HG02588 (cell line): ENCODE data around the gene ANKRD52.

ENCODE experiments used
- ATAC-seq: cut with Tn5 transposase; IDR thresholded peaks from one replicate; pipeline ENCODE4 v1.9.1; 2021; ENCODE audit warnings: mild to moderate bottlenecking, moderate library complexity; ENCODE audit not compliant: unreplicated experiment

ANKRD52 gene

DNA sequence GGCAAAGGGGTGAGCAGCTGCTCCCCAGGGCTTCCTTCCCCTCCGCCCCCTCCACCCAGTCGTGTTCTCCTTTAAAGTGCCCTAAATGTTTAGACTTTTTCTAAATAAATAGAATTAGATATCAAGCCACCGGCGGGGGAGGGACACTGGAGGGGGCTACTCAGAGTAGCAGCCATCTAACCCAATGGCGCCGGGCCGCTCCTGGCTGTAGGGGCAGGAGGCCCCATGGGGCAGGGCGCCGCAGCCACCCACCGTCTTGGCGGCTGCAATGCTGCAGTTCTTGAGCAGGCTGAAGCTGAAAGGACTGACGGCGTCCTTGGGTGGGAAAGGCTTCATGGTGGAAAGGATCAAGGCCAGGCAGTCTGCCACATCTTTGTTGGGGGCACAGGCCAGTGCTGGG, 15.2 kb downstream of the ANKRD52 start:
- no peak for ATAC-seq

GRCh38 chr12:56241424-56242303, 16.5 kb downstream of the ANKRD52 start:
- ATAC-seq = no peak

- no peak for ATAC-seq
These were observed 20.6 kb downstream of the ANKRD52 start for GRCh38 chr12:56237552-56237951.

DNA sequence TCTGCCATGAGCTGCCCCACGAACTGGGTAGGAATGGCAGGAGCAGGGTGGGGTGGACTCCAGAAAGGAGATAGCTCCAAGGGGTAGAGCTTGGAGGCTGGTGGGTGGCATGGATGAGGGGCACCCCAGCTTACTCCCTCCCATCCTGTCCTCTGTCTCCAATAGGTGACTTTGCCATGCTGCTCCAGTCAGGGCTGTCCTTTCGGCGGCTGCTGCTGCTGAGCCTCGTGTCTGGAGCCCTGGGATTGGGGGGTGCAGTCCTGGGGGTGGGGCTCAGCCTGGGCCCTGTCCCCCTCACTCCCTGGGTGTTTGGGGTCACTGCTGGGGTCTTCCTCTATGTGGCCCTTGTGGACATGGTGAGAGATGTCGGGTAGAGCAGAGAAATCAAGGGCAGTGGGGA, 21.2 kb downstream of the ANKRD52 start:
- no peak for ATAC-seq

GRCh38 chr12:56236091-56236490, 22.1 kb downstream of the ANKRD52 start:
- no peak for ATAC-seq

DNA sequence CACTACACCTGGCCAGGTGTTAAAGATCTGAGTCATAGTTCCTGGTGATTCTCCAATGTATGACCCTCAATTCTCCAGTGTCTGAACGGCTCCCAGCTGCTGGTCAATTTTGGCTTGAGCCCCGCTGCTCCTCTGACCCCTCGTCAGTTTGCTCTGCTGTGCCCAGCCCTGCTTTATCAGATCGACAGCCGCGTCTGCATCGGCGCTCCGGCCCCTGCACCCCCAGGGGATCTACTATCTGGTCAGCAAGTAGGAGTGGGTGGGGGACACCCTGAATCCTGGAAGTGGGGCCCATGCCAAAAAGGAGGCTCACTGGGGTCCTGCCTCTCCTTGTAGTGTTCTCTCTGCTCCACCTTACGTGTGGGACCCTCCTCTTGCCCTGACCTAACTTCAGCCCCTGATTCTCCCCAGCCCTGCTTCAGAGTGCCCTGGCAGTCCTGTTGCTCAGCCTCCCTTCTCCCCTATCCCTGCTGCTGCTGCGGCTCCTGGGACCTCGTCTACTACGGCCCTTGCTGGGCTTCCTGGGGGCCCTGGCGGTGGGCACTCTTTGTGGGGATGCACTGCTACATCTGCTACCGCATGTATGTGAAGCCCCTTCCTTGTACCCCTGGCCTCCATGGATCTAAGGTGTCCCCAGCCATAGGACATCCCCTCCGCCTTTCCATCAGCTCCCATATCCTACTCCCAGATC, 23.3 kb downstream of the ANKRD52 start:
- no peak for ATAC-seq

GRCh38 chr12:56231184-56231582, 27.0 kb downstream of the ANKRD52 start:
- ATAC-seq = no peak

- ATAC-seq = no peak
These were observed 27.6 kb downstream of the ANKRD52 start for GRCh38 chr12:56230432-56231183.

DNA sequence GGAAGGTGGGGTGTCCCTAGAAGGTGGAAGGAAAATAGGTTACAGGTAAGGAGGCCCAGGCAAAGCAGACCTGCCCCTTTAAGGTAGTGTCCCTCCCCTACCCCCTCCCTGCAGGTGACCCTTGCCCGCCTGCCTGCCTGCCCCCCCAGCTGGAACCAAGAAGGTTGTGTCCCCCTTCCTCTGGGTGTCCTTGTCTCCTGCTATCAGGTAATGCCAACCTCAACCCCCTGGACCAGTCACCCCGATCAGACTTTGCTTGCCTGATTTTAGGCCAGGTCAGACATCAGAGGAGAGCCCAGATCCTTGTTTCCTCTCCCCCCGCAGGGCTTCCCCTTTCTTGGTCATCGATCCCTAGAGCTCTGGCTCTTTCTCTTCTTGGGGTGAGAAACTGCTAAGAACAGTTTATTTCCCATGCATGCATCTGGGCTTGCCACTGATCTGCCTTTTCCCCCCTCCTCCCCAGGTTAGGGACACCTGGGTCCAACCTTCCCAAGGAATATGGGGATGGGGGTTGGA, 28.2 kb downstream of the ANKRD52 start, which contains the start of gene SLC39A5:
Gene SLC39A5 (plus strand): TSS at position 136 of the 516 bp plus-strand sequence. CDS start 1,224 bp downstream, outside the sequence.
- no peak for ATAC-seq

- ATAC-seq = no peak
These were observed 29.1 kb downstream of the ANKRD52 start for GRCh38 chr12:56229082-56229481.

DNA sequence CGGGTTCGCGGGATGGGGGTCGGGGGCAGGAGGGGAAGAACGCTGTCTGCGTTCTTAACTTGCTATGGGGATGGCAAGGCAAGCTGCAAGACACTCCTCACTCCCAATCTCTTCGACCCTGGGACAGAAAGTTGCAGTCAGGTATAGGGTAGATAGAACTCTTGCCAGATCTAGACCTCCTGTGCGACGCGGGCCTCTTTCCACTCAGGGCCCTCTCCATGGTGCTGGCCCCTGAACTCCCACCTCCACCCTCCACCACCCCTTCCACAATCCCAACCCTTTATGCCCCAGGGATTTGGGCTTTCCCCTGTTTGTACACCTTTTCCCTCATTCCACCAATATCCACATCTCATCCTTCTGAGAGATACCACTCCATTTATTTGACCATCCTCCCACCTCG, 33.2 kb downstream of the ANKRD52 start:
- ATAC-seq = no peak

- peak; percentile 75 for ATAC-seq
These were observed 34.0 kb downstream of the ANKRD52 start, which contains the start of gene NABP2 for GRCh38 chr12:56224102-56224701. NABP2 (plus strand) TSS chr12:56224342; CDS start chr12:56224857, 515 bp downstream.

DNA sequence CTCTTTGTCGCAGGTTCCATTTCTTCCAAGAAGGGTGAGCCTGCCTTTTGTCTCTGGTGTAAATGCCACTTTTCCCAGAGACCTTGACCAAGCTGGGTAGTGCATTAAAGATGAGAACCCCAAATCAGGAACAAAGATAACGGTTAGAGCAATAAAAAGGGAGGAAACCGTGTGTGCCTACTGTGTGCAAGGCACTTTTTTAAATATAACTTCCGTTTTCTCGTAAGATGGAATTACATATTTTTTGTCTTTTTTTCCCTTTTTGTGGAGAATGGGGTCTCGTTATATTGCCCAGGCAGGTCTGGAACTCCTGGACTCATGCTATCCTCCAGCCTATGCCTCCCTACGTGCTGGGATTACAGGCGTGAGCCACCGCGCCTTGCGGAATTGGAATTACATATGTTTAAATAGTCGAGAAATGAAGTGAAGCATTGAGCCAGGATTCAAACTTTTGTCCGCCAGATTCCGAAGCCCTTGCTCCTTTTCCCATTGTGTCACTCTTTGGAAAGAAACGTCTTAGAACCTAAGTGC, 34.5 kb downstream of the ANKRD52 start:
- ATAC-seq = no peak

DNA sequence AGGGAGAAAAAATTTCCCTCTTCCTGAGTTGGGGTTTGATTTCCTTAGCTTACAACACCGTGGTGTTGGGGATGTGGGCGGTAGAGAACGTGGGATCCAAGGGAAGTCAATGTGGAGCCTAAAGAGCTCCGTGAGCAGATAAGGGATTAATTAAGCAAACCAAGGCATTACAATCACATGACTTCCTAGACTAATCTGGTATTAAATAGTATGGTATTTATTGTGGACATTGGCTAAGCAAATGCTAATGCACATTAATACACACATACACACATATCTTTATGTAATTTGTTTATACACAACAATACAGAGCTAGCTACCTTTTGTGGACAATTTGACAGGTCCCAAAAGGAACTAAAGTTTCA, 35.7 kb downstream of the ANKRD52 start:
- ATAC-seq = no peak

DNA sequence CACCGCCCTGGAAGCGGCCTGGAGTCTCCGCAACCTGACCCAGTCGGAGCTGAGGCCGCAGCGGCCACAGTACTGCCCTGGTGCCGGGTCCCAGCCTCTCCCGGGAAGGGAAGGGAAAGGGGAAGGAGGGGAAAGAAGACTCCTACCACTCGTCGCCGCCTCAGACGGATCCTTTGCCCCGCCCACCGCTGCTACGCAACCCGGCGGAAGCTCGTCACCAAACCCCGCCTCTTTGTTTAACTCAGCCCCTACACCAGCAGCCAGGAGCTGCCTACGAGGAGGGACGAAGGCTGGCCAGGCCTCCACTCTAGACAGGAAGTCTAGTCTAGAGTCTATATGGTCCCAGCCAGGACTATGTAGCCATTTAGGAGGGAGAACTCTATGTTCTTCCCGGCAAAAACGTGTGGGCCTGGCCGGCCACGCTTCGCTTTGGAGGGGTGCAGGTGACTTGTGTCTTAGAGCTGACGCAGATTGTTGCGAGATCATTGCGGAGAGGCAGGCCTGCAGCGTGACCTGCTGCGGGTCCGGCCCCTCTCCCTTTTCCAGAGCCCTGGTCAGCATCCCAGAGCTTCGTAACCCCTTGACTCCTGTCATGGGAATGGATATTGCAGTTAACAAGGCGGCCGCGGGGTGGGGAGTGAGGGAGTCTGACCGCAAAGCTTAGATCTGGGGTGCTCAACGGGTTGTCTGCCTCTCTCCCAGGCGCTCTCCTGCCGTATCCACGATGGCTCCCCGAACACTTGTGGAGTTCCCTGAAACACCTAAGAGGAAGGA, 36.2 kb downstream of the ANKRD52 start, which contains the start of gene RNF41:
Gene RNF41 (minus strand): TSS at position 166 of the 774 bp plus-strand sequence. CDS start 7,875 bp downstream, outside the sequence.
- peak; percentile 69 for ATAC-seq

GRCh38 chr12:56221232-56221756, 36.9 kb downstream of the ANKRD52 start:
- ATAC-seq = no peak

DNA sequence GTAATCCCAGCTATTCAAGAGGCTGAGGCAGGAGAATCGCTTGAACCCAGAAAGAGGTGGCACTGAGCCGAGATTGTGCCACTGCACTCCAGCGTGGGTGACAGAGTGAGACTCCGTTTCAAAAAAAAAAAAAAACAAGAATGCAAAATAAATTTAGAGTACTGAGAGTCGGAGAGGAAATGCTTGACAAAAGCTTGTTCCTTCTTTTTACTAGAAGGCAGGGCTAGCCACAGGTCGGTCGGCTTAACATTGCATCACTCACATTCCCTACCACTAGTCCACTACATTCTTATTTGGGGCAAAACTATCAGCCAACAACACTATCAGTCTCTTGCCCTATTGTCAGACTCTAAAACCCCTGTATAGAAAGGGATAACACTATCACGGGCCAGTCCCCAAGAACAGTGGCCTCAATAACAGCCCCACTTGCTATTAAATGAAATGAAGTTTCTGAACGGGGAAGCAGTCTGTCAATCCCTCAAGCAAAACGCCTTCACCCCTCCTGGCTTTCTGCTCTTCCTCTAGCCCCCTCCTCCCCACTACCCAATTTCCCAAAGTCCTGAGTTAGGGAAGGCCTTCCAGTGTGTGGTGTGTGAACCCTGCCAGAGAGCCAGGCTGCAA, 37.5 kb downstream of the ANKRD52 start:
- no peak for ATAC-seq

DNA sequence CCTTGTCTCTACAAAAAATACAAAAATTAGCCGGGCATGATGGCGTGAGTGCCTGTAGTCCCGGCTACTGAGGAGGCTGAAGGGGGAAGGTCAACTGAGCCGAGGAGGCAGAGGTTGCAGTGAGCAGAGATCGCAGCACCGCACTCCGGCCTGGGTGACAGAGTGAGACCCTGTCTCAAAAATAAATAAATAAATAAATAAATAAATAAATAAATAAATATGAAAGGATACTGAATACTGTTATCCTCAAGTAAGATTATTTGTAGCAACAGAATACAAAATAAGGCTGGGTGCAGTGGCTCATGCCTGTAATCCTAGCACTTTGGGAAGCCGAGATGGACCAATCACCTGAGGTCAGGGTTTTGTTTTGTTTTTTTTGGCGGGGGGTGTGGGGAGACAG, 38.3 kb downstream of the ANKRD52 start:
- no peak for ATAC-seq

DNA sequence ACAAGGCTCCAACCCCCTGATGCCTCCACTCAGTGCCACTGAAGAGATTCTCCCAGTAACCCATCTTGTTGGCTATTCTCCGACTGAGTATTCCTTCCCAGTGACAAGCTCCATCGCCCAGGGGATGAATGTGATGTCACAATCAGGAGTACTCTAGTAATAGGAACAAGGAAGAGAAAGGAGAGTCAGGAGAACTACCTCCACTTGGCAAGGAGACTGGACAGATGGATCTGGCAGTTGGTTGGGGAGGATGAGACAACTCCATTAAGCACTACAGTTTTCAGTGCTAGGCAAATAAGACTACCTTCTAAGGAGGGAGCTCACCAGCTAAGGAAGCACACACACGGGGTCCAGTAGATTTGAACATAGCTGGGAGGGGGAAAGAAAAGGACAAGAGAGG, 41.7 kb downstream of the ANKRD52 start:
- ATAC-seq = no peak
